ENCODE measurements around the gene VRK1.
"Not testable (repeated sequence)": the region's sequence is repeated elsewhere in the genome, so short reads cannot be mapped to it uniquely, and the experiment has no call there.

VRK1 gene

GRCh38 chr14:96881713-96882112, 84.5 kb downstream of the VRK1 start:
- no peak for DNase-seq (ENCODE audit: low read depth)

GRCh38 chr14:96883974-96884373, 86.8 kb downstream of the VRK1 start:
- not testable (repeated sequence) for DNase-seq (ENCODE audit: low read depth)

- no peak for DNase-seq (ENCODE audit: low read depth)
These were observed 91.0 kb downstream of the VRK1 start for GRCh38 chr14:96888158-96888557.

GRCh38 chr14:96888593-96888992, 91.4 kb downstream of the VRK1 start:
- DNase-seq (ENCODE audit: low read depth): no peak

- DNase-seq (ENCODE audit: low read depth): no peak
These were observed 91.9 kb downstream of the VRK1 start for GRCh38 chr14:96889091-96889490.

DNA sequence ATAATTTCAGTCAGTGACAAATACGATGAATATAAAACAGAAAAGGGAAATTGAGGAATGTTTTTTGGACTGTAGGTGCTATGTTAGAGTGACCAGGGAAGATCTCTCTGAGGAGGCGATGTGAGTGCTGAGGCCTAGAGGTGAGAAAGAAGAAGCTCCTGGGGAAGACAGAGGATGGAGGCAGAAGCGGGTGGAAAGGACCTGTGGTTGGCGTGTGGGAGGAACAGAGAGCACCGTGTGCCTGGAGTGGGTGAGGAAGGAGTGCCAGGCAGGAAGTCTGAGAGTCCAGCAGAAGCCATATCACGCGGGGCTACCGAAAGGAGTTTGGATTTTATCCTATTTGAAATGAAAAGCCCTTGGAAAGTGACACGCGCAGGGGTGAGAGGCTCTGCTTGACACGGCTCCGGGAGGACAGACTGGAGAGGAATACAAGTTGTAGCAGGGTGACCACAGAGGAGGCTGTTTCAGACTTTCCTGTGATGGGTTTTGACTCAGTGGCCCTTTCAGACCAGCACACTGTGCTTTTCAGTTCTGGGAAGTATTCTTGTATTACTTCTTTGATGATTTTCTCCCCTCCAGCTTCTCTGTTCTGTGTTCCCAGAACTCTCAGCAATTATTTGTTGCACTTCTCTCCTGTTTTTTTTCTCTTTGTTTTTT, 96.9 kb downstream of the VRK1 start:
- DNase-seq (ENCODE audit: low read depth): no peak

DNA sequence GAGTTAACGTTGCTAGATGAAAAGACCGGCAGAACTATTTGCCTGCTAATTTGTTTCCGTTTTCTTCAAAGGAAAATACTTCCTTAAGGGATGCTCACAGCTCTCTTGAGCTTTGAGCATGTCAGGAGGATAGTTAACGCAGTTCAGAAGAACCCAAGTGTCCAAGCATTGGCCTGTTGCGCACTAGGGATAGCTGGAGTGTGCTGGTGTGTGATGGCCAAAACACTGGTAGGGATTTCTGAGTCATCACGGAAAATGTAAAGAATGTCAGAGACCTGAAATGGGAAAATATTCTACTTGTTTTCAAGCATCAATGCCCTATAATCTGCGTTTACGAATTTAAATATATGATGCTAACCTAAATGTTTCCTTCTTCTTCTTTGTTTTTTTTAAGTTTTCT, 97.8 kb downstream of the VRK1 start:
- no peak for DNase-seq (ENCODE audit: low read depth)

DNA sequence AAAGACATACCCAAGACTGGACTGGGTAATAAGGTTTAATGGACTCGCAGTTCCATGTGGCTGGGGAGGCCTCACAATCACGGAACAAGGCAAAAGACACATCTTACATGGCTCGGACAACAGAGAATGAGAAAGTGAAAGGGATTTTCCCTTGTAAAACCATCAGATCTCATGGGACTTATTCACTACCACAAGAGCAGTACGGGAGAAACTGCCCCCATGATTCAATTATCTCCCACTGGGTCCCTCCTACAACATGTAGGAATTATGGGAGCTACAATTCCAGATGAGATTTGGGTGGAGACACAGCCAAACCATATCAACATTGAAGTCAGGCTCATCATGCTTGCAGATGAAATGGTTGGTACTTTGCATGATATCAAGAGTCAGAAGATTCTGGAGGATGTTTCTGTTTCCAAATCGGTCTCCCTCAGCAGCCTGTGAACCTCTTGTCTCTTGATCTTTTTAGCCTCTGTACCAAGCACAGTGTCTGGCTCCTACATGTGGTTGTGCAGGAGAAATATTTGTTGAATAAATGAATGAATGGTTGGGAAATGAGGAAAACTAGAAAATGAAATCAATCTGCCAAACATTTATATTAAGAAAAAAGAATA, 98.6 kb downstream of the VRK1 start:
- no peak for DNase-seq (ENCODE audit: low read depth)

DNA sequence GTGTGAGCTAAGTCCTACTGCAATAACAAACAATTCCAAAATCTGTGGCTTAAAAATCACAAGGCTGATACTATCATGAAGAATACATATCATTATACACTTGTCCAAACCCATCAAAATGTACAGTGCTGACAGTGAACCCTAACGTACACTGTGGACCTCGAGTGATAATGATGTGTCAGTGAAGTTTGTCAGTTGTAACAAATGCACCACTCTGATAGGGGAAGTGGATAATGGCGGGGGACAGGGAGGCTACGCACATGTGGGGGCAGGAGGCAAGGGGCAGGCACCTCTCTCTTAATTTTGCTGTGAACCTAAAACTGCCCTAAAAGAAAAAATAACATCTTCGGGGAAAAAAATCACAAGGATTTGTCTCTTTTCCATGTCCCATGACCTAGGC, 100.0 kb downstream of the VRK1 start:
- no peak for DNase-seq (ENCODE audit: low read depth)

- DNase-seq (ENCODE audit: low read depth): no peak
These were observed 104.0 kb downstream of the VRK1 start for GRCh38 chr14:96901227-96901626.

- DNase-seq (ENCODE audit: low read depth): no peak
These were observed 104.8 kb downstream of the VRK1 start for GRCh38 chr14:96902004-96902403.

GRCh38 chr14:96903444-96904023, 106.4 kb downstream of the VRK1 start:
- DNase-seq (ENCODE audit: low read depth): no peak

- no peak for DNase-seq (ENCODE audit: low read depth)
These were observed 107.0 kb downstream of the VRK1 start for GRCh38 chr14:96904201-96904600.

GRCh38 chr14:96905065-96905464, 107.9 kb downstream of the VRK1 start:
- no peak for DNase-seq (ENCODE audit: low read depth)

DNA sequence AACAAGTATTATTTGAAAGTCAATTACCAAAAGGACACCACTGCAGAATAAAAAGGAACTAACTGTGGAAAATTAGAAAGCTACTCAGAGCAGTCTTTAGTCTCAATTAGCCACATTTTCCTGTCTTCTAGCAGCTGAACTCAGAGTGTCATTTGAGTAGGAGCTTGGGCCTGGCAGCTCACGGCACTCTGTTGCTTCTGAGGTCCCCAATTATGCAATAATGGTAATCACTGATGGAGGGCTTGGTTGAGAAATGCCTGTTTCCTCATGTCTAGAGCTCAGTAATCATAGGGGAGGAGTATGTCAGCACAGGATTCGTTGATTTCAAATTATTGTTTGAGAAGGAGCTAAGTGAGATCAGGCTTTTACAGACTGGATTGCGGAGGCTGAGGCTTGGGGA, 108.6 kb downstream of the VRK1 start:
- DNase-seq (ENCODE audit: low read depth): no peak

DNA sequence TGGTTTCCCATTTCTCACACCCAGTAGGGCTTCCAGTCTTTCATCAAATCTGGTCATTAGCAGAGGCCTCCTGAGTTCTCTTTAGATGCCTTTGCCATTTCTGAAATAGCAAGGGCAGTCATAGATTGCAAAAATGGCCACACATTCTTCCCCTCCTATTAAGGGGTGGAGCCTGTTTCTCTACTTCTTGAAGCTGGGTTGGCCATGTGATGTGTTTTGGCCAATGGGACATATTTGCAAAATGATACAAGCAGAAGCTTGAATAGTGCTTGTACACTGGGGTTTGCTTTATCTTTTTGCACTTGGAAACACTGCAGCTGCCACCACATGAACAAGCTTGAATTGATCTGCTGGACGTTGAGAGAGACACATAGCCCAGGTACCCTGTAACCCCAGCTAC, 109.3 kb downstream of the VRK1 start:
- DNase-seq (ENCODE audit: low read depth): no peak

DNA sequence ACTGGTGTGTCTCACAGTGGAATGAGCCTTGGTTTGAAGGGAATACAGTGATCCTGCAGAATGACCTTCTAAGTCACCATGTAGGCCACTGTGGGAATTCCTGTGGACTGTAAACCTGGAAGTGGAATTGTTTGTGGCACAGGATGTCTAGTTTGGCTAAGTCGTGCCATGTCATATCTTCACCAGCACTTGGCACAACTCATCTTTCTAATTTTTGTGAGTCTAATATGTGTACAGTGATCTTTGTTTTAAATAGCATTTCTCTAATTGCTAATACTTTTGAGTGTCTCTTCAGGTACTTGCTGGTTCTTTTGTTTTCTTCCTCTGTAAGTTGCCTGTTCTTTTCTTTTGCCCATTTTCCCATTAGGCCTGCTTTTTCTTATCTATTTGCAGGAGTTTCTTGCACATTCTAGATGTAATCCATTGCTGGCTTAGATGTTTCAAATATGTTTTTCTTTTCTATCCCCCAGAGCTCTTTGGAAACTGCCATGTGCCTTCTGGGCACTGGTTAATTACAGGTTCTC, 112.7 kb downstream of the VRK1 start:
- DNase-seq (ENCODE audit: low read depth): no peak

DNA sequence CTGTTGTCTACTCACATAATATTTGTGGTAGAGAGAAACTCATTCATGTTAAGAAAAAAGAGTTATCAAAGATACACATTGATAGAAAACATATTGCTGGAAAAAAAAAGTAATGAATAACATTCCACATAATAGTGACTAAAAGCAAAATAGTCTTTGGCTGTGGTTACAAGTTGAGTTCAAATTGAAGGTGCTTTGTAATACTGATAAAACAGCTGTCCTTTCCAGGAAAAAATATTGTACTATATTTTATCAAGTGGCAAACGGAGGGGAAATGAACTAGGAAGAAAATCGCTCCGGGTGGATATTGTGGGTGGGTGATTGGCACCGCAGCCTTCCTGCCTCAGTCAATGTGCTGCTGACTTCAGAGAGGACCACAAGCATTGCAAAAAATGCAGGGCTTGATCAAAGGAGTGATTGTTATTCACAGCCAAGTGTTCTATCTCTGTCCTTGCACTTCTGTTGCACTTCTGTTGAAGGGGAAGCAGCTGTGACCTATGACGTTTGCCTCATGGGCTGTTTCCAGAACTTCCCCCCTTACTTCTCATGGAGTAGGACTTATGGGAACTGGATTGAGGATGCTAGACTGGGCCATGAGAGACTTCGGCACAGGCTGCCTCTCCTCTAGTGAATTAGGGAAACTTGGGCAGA, 114.4 kb downstream of the VRK1 start:
- no peak for DNase-seq (ENCODE audit: low read depth)

- no peak for DNase-seq (ENCODE audit: low read depth)
These were observed 117.5 kb downstream of the VRK1 start for GRCh38 chr14:96914571-96915128.

GRCh38 chr14:96915478-96915877, 118.3 kb downstream of the VRK1 start:
- no peak for DNase-seq (ENCODE audit: low read depth)

- DNase-seq (ENCODE audit: low read depth): no peak
These were observed 119.6 kb downstream of the VRK1 start for GRCh38 chr14:96916751-96917150.

GRCh38 chr14:96917442-96917963, 120.3 kb downstream of the VRK1 start:
- DNase-seq (ENCODE audit: low read depth): no peak
